DMS79 (cell line): ENCODE data around the gene LRRK2.
"Not testable (repeated sequence)": the region's sequence is repeated elsewhere in the genome, so short reads cannot be mapped to it uniquely, and the experiment has no call there.

ENCODE experiments used
- DNase-seq: peaks from one replicate; lab custom pipeline; 2025; lab: John Stamatoyannopoulos, UW

Gene LRRK2

DNA sequence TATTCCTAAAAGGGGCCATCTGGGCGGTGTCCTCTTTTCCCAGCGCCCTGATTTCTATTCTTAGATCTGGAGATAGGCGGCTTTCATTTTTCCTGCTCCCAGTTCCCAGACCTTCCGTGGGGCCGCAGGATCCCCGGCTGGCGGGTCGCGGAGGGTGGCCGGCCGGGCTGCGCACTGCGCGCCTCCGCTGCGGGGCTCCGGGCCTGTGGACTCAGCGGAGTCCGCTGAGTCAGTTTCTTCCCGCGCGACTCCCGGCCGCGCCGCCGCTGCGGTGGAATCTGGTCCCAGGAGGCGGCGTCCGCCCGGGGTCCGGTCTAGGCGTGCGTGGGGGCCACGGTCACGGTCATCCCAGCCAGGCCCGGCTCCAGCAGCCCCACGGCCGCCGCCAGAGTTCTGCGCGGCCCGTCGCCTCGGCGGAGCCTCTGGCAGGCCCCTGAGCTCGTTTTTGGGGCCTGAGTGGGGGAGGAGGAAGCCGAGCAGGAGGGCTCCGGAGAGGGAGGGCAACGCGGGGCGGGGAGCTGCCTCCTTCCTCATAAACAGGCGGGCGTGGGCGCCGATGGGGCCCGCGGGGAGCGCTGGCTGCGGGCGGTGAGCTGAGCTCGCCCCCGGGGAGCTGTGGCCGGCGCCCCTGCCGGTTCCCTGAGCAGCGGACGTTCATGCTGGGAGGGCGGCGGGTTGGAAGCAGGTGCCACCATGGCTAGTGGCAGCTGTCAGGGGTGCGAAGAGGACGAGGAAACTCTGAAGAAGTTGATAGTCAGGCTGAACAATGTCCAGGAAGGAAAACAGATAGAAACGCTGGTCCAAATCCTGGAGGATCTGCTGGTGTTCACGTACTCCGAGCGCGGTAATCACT lies at the start of gene LRRK2:
Gene LRRK2 (plus strand): TSS at position 559 of the 853 bp plus-strand sequence. CDS start 135 bp downstream, at position 694.
- DNase-seq, result no peak

DNA sequence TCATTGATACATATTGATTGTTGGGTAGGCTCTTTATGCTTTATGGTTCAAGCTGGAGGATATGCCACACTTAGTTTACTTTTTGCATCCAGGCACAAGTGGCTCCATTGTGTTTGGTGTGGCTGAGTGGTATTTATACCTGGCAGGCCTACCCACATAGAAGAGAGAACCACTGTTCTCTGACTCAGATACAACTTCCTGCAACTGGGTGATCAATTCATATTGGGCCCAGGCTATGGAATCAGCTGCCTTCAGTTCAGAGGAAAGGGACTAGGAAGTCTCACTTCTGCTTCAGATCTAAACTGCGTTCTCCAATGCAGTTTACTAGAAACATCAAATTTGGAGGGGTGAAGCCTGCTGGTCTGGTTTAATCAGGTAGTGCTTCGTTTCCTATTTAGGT lies 49.8 kb upstream of the LRRK2 start:
- no peak for DNase-seq

DNA sequence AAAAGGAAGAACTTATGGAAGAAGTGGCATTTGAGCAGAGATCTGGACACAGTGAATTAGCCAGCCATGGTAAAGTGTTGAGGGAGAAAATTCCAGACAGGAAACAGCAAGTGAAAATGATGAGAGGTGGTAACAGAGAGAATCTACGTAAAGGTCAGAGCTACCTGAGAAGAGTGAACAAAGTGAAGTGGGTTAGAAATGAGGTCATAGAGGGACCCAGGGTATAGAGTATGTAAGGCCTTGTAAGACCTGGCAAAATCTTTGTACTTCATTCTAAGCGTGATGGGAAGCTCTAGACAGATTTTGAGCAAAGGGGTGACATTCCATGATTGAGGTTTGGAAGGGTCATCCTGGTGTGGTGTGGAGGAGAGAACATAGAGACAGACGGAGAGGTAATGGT lies 49.3 kb upstream of the LRRK2 start:
- no peak for DNase-seq

DNA sequence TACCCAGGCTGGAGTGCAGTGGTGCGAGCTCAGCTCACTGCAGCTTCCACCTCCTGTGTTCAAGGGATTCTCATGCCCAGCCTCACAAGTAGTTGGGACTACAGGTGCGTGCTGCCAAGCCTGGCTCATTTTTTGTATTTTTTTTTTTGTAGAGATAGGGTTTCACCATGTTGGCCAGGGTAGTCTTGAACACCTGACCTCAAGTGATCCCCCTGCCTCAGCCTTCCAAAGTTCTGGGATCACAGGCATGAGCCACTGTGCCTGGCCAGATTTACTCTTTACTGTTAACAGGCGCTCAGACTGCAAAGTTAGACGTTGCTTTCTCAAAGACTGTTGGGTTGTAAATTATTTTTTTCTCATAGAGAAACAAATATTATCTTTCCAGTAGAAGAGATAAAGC lies 46.1 kb upstream of the LRRK2 start:
- DNase-seq, result no peak

- DNase-seq, result no peak
These were observed 43.3 kb upstream of the LRRK2 start for GRCh38 chr12:40181490-40181889.

- no peak for DNase-seq
These were observed 41.1 kb upstream of the LRRK2 start for GRCh38 chr12:40183715-40184114.

DNA sequence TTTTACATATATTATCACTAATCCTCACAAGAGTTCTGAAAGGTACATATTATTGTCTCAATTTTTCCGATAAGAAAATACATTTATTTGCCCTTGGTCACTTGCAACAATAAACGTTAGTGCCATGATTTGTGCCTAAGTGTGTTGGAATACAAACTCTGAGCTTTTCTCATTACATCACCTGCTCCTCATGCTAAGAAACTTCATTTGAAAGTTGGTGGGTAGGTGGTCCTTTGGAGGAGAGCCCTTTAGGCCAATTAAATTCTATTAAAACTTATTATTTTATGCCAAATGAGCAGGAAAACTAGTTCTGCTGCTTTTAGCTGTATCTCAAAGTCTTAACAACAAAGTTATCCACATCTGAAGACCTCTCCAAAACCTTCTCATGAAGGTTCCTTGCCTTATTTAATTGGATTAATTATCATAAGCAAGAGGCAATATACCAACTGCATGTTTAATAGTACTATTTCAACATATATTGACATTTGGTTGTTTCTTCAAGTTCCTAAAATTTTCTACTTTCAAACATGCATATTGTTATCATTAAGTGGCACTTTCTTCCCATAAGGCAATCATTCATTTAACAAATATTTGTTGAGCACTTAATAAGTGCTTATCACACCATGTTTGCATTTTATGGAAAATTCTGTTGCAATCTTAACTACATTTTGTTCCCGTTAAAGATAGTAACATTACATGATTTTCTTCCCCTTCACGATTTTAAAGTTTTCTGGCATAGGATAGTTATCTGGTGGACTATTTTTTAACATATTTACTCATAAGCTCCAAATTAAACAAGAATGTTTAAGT lies 40.1 kb upstream of the LRRK2 start:
- DNase-seq, result no peak

DNA sequence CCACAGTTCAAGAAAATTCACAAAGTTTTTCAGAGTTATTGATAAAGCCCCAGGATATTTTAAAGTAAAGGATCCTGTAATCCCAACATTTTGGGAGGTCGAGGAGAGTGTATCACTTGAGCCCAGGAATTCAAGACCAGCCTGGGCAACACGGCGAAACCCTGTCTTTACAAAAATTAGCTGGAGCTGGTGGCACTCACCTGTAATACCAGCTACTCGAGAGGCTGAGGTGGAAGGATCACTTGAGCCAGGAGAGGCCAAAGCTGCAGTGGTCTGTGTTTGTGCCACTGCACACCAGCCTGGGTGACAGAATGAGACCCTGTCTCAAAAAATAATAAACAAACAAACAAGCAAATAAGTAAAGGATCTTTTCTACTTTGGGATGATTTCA lies 39.5 kb upstream of the LRRK2 start:
- DNase-seq, result no peak

DNA sequence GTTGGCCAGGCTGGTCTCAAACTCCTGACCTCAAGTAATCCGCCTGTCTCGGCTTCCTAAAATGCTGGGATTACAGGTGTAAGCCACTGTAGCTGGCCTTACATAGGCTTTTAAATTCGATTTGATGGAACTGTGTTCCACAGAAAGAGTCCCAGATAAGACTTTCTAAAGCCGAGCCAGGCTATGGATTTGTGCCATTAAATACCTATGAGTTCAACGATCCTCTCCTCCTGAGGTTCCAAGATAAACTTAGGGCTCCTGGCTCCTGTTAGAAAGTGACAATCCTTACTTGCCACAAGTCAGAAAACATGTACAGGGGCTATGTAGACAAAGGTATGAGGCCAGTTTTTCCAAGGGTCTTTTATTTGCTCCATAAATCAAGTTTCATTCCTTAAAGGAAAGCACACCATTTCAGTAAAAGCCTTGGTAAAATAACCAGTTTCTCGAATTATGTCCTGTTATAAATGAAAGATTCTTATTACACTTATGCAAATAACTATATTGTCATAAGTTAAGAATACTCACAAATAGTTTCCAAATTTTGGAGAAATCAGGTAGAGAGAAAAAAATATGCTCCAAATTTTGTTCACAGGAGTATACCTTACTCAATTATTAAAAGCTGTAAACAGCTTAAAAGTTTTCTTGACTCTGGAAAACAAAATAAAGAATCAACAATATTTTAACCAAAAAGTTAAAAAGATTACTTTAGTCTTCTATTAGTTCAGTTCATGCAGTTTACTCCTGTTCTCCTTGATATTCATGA lies 36.1 kb upstream of the LRRK2 start:
- no peak for DNase-seq

DNA sequence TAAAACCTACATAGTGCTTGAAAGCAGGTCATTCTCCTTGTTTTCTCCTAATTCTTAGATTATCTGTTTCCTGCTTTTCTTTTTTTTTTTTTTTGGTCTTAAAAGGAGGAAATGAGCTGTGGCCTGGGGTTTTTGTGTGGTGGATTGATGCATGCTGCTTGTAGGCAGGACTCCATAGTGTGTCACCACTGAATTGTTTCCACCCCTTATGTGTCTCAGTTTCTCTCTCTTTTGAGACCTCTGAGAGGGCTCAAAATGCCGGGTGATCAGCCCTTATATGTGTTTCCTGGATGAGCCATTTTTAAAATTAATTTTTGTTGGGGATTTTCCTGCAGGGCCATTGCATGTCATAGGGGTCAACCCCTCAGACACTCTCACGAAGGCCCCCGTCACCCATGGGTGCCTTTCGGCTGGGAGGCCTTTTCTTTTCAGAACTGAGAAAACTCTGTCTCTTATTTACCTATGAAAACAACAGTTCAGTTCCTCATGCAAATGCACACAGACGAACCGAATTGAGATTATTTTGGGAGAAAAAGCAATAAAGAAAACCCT lies 32.0 kb upstream of the LRRK2 start:
- no peak for DNase-seq

DNA sequence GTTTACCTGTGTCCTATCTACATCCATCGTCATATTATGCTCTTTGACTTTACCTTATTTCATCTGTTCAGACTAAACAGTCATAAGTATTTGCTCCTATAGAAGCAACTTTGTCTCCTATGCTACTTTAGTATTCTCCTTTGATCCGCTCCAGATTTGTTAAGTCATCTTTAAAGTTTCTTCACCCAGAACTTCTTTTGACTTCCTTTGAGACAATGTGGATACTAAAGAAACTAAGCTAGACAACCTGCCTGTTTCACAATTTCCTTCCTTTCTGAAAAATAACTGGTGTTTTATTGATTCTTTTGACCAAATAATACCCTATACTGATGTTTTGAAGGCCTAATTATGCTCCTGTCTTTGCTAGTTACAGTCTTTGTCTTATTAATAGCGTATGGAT lies 30.0 kb upstream of the LRRK2 start:
- DNase-seq, result no peak

DNA sequence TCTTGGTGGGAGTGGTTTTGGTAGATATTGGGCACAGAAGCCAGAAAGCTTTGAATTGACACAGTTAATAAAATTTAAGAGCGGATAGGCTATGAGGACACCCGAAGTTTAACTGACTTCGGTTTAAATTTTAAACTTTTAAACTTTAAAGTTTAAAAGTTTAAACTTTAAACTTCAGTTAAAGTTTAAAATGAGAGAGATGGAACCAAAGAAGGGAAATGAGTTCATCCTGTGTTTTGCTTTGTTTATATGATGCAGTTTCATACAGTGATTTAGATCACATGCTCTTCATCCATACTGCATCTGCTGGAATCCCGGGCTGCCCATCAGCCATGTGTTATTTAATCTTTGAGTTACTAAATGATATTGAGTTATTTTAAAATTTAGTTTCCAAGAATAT lies 27.2 kb upstream of the LRRK2 start:
- DNase-seq, result no peak

DNA sequence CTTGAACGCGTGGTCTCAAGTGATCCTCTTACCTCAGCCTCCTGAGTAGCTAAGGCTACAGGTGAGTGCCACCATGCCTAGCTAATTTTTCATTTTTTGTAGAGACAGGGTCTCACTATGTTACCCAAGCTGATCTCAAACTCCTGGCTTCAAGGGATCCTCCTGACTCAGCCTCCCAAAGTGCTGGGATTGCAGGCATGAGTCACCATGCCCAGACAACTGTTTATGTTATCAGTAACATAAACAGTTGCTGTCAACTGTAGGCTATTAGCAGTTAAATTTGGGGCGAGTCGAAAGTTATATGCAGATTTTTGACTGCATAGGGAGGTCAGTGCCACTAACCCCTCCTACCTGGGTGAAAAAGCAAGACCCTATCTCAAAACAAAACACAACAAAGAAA lies 26.2 kb upstream of the LRRK2 start:
- DNase-seq, result no peak

DNA sequence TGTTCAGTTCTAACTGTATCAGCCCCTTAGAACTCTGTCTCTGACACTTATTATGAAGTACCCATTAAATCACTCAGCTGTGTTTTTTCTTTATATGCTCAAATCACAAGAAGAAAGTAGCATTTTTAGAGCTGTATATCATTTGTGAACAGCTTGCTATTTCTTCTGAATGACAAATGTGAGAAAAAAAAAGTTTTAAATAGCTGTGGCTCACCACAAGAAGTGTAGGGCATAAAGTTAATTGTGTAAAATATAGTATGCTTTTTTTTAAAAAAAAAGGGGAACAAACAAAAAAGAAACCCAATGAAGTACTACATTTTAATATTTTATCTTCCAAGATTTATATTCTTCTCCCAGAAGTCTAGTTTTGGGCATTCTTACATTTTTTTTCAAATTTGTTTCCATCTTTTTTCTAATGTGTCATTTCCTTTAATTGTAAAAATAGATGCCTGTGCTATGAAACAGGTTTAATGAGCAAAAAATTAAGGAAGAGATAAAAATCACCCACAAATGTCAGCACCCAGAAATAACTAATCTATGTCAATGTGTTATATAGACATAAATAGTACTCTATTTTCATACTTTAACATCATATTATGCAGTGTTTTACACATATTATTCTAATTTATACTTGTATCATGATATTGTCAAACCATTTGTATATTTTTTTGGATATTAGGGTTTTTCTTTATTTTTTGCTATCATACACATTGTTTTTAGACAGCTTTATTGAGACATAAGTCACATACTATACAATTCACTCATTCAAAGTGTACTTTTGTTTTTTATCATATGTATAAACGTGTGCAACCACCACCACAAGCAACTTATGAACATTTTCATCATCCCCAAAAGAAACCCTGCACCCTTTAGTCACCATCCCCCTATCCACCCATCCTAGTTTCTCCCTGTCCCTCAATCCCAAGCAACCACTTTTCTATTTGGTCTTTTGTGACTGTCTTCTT lies 22.4 kb upstream of the LRRK2 start:
- no peak for DNase-seq

- no peak for DNase-seq
These were observed 21.8 kb upstream of the LRRK2 start for GRCh38 chr12:40203060-40203430.

DNA sequence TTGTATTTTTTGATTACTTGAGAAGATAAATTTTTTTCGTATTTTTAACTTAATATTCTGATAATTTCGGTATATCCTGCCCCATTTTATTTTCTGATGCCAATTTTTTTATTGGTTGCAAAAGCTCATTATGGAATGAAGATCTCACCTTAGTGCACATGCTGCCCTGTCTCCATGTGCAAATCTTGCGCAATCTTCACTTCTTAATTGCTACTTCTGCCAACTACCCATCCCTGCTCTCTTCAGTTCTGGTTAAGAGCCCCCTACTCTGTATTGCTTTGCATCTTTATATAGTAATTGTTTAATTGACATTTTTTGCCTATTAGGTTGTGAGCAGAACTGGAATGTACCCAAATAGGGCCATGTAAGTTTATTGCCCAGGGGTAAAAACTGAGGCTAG lies 20.5 kb upstream of the LRRK2 start:
- DNase-seq, result no peak

DNA sequence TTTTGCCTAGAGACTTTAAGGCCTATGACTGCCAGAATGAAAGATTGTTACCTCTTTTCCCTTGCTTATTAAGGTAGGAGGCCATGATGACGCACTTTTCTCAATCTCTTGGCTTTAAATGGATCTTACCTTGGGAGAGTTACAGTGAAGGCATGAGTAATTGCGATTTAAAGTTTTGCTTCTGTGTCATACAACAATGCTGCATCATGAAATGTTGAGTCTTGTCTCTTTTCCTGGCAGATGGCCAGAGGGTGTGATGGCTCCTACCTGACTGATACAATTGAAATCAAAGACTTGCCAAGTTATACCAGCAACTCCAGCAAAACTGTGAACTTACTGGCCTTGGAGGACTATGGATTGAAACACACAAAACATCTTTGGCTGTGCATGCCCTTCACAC lies 17.2 kb upstream of the LRRK2 start:
- no peak for DNase-seq

DNA sequence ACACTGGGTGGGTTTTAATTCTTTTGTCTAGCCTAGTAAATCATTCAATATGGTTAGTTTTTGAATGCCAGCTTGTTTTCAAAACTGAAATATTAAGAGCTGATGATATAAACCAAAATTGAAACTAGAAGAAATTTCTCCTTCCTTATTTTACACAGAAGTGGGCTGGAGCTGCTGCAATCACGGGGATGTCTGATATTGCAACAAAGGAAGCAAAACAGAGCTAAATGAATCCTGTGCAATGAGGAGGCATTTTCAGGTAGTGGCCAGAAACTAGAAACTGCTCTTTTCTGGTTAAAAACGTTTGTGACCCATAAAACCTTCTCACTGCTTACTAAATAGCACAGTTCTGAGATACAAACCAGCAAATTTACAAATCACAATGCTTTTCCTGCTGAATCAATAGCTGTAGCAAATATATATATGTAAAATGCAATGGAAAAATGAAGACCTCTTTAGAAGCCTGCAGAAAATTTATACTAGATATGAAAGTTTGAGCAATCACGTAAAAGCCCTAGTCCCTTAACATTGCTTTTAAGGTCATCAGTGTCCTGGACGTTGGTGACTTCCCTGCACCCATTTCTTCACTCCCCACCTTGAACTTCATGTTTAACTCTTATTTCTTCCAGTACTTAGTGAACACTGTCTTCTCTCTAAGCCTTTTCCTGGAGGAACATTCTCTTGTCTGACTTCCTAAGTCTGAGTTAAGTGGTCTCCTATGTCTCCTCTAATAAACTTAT lies 15.9 kb upstream of the LRRK2 start:
- DNase-seq, result no peak

- DNase-seq, result no peak
These were observed 14.9 kb upstream of the LRRK2 start for GRCh38 chr12:40209886-40210285.

DNA sequence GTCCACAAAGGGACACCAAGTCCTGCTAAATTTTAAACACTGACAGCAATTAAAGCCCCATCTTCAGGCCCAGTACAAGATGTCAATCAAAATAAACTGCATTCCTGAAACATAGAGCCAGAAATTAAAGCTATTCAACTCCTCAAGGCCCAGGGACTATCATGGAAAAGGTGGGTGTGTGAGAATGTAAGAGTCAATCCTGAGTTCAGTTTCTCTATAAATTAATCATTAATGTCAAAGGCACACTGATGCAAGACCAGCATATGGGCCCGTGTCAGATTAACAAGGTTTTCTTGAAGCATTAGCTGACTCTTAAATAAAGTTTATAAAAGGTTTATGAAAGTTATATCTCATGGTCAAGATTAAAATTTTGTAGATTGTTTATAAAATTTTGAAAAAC lies 13.6 kb upstream of the LRRK2 start:
- not testable (repeated sequence) for DNase-seq
